NCI-H146 treated with DMSO at 0.1 percent for 48 hours (cell line): ENCODE results near the gene PALM3.
"Not testable (repeated sequence)": the region's sequence is repeated elsewhere in the genome, so short reads cannot be mapped to it uniquely, and the experiment has no call there.

Experiments
- DNase-seq: peaks from one replicate; lab custom pipeline; 2025; ENCODE audit not compliant: unreplicated experiment; lab: John Stamatoyannopoulos, UW

Gene PALM3

DNA sequence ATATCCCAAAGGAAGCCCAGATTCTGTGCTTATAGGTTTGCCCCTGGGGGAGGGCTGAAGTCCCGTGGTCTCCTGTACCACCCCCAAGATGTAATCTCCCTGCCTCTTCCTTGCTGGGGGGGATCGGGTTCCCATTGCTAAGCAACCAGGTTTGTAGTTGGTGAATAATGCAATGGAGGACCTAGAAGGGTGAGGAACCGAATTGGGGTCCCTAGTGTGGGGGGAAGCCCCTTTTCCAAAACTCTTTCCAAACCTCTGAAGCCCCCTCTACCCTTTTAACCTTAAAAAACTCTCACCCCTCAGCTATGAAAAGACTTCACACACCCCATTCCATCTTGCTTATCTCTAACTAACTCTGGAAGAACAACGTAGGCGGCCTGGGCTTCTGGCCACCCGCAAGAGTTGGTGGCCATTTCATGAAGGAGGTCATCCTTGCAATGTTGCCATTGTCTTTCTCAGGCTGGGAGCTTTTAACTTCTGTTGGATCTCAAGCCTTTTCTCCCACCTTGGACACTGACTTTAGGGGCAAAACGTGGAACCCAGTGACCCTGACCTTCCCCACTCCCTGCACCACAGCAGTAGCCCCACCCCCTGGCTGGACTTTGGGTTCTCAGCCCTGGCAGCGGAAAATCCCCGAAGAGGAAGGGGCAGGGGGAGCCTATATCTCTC, 661 bp downstream of the PALM3 start:
- DNase-seq, result no peak

GRCh38 chr19:14059652-14060155, 2.2 kb downstream of the PALM3 start:
- no peak for DNase-seq

DNA sequence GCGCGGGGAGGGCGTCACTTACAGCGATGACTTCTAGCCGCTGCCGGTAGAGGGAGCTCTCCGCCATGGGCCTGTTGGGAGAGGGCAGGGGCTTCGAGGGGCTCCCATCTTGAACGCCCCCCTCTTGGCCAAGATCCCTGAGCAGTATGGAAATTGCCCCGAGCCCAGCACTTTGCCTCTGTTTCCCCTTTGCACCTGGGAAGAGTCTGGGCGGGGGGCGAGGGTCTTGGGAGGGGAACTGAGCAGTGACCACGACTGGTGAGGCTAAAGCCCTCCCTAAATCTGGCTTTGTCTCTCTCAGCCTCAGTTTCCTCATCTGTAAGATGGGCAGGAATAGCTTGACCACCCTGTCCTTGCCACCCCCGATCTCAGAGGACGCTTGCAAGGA, 2.8 kb downstream of the PALM3 start:
- no peak for DNase-seq

DNA sequence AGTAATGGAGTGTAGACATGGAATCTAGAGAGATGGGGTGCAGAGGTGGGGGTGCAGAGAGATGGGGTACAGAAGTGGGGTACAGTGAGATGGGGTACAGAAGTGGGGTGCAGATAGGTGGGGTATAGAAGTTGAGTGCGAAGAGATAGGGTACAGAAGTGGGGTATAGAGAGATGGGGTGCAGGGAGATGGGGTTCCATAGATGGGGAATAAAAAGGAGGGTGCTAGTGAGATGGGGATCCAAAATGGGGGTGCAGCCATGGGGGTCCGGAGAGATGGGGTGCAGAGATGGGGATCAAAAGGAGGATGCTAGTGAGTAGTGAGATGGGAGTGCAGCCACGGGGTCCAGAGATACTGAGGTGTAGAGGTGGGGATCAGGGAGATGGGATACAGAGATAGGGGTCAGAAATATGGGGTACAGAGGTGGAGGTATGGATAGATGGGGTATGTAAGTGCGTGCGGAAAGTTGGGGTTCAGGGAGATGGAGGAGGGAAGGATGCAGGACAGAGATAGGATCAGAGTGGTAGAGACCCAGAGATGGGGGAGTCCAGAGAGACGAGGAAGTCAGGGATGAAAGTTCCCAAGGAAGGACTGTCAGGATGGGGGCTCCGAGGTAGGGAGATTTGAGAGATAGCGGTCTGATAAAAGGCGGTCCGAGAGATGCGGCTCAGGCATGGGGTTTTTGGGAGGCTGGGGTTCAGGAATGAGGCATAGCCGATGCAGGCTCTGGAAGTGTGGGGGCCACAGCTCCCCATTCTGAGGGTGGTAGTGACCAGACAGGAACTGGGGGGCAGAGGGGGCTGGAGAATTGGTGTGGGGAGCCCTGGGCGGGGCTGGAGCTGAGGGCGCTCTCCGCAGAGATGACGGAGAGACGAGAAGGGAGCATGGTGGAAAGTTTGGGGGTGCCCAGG, 3.4 kb downstream of the PALM3 start:
- DNase-seq, result no peak

DNA sequence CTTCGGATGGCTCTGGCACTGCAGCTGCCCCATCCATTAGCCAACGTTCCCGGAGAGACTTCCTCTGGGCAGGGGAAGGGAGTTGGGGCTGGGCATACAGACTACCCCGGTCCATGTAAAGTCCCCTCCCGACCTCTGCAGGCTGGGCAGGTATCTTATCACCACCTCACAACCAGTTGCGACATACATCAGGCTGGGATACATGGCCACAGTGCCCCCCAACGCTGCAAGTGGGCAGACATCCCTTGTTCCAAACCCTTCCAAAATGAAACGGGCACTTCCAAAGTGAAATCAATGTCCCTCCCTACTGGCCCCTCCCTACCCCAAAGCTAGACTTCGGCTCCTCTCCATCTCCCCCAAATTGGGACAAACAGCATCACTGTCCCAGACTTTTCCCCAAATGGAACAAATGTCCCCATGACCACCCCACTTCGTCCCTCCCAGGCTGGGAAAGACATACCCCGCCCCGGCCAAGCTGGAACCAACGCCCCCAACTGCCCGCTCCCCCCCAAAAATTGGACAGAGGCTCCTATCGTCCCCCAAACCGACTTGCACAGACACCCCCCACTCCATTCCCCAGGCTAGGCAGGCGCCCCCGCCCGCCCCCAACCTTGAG, 5.0 kb downstream of the PALM3 start:
- DNase-seq, result no peak

DNA sequence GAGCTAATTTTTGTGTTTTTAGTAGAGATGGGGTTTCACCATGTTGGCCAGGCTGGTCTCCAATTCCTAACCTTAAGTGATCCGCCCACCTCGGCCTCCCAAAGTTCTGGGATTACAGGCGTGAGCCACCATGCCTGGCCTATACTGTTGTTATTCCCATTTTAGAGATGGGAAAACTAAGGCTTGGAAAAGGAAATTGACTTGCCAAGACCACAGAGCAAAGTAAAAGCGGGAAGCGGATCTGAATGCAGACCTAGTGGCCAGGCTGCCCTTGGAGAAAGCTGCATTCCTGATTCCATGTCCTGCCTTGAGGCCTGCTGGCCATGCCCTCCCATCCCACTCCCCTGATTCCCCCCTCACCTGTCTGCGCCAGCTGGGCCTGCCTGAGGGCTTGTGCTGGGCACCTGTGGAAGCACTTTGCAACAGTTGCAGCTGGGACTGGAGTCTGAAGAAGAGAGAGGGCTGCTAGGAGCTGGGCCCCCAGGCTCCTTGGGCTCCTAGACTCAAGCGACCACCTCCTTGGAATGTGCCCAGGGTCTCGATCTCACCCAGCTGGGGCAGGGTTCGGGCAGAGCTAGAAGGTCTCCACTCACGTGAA, 5.7 kb downstream of the PALM3 start:
- DNase-seq, result no peak

GRCh38 chr19:14055396-14055795, 6.5 kb downstream of the PALM3 start:
- no peak for DNase-seq

GRCh38 chr19:14054721-14055120, 7.2 kb downstream of the PALM3 start:
- no peak for DNase-seq

GRCh38 chr19:14054099-14054498, 7.8 kb downstream of the PALM3 start:
- no peak for DNase-seq

DNA sequence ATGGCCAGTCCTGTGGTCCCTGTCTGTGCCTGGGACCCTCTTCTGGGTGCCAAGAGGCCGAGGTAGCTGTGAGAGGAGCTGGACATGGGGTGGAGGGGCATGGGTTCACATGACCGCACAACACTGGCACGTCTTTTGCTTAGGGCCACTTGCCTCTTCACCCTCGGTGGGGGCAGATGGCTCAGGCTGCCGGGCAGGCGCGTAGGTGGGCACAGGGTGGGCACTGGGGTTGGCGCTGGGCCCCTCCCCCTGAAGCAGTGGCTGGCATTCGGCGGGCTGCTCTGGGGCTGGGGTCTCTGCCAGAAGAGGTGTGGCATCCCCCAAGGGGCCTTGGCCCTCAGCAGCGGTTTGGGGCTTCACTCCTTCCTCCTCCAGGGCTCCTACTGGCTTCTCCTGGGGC, 8.4 kb downstream of the PALM3 start:
- no peak for DNase-seq

DNA sequence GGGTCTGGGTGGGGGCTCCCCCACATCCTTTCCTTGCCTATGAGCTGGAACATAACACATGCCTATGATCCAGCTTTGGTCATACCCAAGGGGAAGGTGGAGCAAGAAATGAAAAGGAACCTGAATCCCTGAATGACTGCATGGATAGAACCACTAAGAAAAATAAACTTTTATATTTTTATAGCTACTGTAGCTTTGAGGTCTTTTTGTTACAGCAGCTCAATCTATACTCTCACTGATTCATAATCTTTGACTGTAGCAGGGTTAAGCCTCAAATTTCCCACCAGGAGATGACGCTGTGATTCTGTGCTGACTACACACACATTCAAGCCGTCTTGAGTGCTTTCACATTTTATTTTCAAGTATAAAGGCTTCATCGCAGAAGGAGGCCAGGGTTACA, 8.8 kb downstream of the PALM3 start:
- no peak for DNase-seq

GRCh38 chr19:14052470-14052869, 9.4 kb downstream of the PALM3 start:
- DNase-seq, result no peak

GRCh38 chr19:14051980-14052379, 9.9 kb downstream of the PALM3 start:
- no peak for DNase-seq

GRCh38 chr19:14050961-14051360, 10.9 kb downstream of the PALM3 start:
- not testable (repeated sequence) for DNase-seq

- DNase-seq, result no peak
These were observed 11.4 kb downstream of the PALM3 start for GRCh38 chr19:14050512-14050911.

GRCh38 chr19:14048443-14049153, 13.3 kb downstream of the PALM3 start:
- DNase-seq, result no peak

- not testable (repeated sequence) for DNase-seq
These were observed 14.0 kb downstream of the PALM3 start for GRCh38 chr19:14047866-14048265.

DNA sequence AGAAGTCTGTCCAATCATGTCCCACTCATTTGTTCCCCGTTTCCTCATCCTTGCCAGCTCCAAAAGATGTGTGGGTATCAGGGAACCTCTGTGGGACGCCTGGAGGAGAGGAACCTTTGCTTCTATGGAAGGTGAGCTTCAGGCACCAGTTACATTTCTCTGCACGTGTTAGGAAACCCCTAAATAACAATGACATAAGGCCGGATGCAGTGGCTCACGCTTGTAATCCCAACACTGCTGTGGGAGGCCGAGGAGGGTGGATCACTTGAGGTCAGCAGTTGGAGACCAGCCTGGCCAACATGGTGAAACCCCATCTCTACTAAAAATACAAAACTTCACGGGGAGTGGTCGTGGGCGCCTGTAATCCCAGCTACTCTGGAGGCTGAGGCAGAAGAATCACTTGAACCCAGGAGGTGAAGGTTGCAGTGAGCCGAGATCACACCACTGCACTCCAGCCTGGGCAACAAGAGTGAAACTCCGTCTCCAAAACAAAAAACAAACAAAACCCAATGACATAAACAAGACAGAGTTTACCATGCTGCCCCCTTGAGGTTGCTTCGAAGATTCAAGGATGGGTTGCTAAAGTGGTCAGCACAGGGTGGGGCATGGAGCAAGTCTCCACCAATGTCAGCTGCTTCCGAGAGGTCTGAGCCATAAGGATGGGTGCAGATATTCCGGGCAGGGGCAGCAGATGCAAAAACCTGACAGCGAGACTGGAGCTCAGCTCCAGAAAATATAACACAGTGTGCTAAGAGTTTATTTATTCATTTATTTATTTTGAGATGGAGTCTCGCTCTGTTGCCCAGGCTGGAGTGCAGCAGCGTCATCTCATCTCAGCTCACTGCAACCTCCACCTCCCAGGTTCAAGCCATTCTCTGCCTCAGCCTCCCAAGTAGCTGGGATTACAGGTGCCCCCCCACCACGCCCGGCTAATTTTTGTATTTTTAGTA, 18.9 kb downstream of the PALM3 start:
- not testable (repeated sequence) for DNase-seq

DNA sequence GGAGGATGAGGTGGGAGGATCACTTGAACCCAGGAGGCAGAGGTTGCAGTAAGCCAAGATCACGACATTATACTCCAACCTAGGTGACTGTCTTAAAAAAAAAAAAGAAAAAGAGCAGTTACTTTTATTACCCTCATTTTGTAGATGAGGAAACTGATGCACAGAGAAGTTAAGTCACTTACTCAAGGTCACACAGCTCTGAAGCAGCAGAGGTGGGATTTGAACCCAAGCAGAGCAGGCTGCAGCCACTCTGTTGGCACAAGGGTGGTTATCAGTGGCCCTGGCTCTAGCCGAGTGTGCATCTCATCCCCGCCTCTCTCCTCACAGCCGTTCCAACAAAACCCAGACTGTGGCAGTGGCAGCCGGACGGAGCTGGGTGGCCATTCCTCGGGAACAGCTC, 22.7 kb downstream of the PALM3 start:
- DNase-seq, result no peak

DNA sequence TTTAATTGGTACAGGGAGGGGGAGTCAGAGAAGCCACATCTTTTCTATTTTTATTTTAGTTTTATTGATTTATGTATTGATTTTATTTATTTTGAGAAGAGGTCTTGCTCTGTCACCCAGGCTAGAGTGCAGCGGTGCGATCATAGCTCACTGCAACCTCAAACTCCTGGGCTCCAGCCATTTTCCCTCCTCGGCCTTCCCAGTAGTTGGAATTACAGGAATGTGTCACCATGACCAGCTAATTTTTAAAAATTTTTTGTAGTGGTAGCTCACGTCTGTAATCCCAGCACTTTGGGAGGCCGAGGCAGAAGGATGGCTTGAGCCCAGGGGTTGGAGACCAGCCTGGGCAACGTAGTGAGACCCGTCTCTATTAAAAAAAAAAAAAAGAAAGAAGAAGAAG, 26.2 kb downstream of the PALM3 start:
- no peak for DNase-seq
